LNCaP clone FGC (cell line): ENCODE results near the gene GADD45GIP1.

ENCODE experiments used
- DNase-seq: peaks from one replicate; pipeline ENCODE4 v3.0.0-alpha.2; 2011; ENCODE audit warnings: low read depth
- H3K4me3 ChIP-seq: 2 replicates; pipeline ENCODE4 v1.5.1; 2011; ENCODE audit warnings: mild to moderate bottlenecking, low read depth, low read length, control low read depth
- TF ChIP-seq, protein P1 (sequence below): IDR thresholded peaks from 2 replicates; pipeline ENCODE4 v1.5.1; 2012; ENCODE audit warnings: mild to moderate bottlenecking; ENCODE audit not compliant: control insufficient read depth, insufficient read depth; ENCODE audit errors: extremely low read depth

GADD45GIP1 gene

DNA sequence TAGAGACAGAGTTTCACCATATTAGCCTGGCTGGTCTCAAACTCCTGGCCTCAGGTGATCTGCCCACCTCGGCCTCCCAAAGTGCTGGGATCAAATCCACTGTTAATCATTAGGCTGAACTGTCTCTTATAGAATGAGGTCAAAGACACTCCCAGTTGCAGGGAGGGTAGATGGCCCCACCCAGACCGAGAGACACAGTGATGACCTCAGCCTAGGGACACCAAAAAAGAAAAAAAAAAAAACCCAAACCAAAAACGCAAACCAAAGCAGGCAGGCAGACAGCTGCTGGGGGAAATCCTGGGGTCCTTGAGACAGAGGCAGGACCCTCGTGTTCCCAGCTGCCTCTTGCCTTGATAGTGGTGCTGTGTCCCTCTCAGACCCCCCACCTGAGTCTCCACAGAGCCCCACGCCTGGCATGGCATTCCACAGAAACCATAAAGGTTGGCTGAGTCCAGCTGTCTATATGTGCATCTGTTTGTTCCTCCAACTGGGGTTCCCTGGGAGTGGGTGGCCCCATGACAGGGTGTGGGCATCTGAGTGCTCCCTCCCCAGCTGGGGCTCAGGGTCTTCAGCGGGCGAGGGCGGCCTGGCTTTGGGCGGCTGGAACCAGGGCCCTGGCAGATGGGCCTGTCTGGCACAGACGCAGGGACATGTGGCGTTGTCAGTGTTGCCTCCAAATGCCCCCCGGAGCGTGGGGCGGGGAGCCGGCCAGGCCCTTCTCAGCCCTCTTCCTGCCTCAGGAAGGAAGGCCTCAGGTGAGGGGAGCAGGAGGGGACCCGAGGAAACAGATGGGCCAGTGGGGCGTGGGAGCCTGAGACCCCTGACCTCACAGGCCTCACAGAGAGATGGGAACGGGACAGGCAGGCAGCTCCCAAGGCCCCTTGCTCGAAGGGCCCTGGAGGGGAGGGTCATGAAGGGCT is 17.5 kb upstream of the GADD45GIP1 start:
- H3K4me3 ChIP-seq = no peak overlapping the region
- TF ChIP-seq, protein P1, sequence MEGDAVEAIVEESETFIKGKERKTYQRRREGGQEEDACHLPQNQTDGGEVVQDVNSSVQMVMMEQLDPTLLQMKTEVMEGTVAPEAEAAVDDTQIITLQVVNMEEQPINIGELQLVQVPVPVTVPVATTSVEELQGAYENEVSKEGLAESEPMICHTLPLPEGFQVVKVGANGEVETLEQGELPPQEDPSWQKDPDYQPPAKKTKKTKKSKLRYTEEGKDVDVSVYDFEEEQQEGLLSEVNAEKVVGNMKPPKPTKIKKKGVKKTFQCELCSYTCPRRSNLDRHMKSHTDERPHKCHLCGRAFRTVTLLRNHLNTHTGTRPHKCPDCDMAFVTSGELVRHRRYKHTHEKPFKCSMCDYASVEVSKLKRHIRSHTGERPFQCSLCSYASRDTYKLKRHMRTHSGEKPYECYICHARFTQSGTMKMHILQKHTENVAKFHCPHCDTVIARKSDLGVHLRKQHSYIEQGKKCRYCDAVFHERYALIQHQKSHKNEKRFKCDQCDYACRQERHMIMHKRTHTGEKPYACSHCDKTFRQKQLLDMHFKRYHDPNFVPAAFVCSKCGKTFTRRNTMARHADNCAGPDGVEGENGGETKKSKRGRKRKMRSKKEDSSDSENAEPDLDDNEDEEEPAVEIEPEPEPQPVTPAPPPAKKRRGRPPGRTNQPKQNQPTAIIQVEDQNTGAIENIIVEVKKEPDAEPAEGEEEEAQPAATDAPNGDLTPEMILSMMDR = no peak
- DNase-seq = no peak

DNA sequence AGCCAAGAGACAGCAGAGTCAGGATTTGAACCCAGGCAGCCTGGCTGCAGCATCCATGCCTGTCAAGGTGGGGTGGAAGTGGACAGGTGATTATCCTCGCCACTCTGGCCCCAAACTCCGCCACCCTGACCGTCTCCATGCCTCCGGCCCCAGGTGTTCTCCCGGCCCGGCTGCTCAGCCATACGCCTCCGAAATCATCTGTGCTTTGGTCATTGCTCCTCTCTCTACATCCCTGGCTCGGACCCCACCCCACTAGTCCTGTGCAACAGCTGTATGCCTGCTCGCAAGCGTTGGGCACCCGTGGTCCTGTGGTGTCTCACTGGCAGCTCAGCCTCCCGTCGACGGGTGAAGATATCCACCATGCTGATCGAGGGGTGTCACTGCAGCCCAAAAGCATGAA is 16.2 kb upstream of the GADD45GIP1 start:
- TF ChIP-seq, protein P1 = no peak
- H3K4me3 ChIP-seq = no peak overlapping the region
- DNase-seq = no peak

DNA sequence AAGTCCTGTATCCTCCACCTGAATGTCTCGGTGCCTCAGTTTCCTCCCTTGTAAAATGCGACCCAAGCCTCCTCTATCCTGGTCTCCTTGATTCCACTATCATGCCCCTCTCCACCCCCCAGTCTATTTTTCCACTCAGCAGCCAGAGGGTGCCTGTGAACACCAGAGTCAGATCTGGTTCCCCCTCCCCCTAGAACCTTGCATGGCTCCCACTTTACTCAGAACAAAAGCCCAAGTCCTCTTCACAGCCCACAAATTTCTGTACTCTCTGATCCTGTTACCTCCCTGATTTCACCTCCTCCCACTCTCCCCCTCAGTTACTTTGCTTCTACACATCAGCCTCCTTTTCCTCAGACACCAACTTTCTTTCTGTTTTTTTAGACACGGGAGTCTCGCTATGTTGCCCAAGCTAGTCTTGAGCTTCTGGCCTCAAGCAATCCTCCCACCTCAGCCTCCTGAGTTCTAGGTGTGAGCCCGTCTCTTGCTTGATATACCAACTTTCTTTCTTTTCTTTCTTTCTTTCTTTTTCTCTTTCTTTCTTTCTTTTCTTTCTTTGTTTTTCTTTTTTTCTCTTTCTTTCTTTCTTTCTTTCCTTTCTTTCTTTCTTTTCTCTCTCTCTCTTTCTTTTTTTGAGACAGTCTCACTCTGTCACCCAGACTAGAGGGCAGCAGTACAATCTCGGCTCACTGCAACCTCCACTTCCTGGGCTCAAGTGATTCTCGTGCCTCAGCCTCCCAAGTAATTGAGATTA is 13.2 kb upstream of the GADD45GIP1 start:
- TF ChIP-seq, protein P1 = no peak
- no peak overlapping the region for H3K4me3 ChIP-seq
- no peak for DNase-seq

DNA sequence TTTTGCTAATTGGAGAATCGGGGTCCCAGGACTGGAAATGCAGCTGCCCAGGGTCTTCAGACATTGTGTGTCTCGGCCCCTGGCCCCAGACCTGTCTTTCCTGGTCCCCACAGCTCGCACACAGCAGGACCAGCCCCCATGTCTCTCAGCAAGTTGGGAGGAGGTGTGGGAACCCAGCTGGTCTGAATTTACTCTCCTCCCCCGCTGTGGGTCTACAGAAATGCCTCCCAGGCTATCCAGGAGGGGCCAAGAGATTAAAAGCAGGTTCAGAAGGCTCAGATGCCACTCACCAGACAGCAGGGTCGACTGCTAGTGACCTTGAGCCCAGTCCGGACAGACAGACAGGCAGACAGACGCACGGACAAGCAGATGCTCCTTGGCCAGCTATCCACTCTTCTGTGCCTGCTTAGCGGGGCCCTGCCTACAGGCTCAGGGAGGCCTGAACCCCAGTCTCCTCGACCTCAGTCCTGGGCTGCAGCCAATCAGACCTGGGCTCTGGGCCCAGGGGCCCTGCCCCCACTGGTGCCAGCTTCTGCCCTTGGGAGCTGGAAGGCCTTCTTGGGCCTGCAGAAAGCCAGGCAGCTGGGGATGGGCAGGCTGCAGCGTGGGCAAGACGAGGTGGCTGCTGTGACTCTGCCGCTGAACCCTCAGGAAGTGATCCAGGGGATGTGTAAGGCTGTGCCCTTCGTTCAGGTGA is 12.4 kb upstream of the GADD45GIP1 start, which contains the start of gene DAND5:
DAND5 (plus strand) TSS at position 285 of the 697 bp plus-strand sequence; CDS start at position 370, 85 bp downstream.
- DNase-seq = no peak
- TF ChIP-seq, protein P1 = no peak
- H3K4me3 ChIP-seq = no peak within 1 kb of the TSS

DNA sequence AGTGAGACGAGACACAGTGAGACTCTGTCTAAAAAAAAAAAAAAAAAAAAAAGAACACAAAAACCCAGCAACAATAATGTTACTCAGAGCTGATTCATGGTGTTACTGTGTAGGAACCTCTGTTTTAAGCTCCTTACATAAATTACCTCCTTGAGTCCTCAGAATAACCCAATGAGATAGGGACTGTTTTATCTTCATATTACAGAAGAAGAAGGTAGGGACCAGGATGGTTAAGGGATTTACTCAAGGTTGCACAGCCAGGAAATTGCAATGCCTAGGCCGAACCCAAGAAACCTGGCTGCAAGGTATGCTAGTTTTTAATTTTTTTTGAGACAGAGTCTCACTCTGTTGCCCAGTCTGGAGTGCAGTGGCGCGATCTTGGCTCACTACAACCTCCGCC is 10.9 kb upstream of the GADD45GIP1 start:
- TF ChIP-seq, protein P1 = no peak

DNA sequence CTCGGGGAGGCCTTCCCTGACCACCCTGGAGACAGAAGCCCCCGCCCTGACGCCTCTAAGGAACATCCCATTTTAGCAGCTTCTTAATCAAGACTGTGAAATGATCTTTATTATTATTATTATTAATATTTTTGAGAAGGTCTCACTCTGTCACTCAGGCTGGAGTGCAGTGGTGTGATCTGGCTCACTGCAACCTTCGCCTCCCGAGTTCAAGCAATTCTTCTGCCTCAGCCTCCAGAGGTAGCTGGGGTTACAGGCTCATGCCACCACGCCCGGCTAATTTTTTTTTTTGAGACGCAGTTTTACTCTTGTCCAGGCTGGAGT is 8.8 kb upstream of the GADD45GIP1 start:
- H3K4me3 ChIP-seq = peak overlapping the region; percentile 52

More for the DNA sequence above, 10.9 kb upstream of the GADD45GIP1 start:
- H3K4me3 ChIP-seq = no peak overlapping the region
- DNase-seq = no peak

More for the DNA sequence above, 8.8 kb upstream of the GADD45GIP1 start:
- TF ChIP-seq, protein P1 = no peak
- DNase-seq = no peak
